Activated CD8-positive, alpha-beta T cell treated with anti-CD3 and anti-CD28 coated beads for 36 hours (primary cell): ENCODE measurements around the gene POU3F3. TPM values are rescaled to one million over a fixed set of nuclear protein-coding genes. Genes with fewer than 3 reads are reported as not detected.
A peak's percentile ranks its signal among the peaks of the same experiment; 100 is the strongest.

ENCODE experiments used
- ATAC-seq: fragments of 200-7000 bp; cut with Tn5 transposase; one replicate; pipeline ENCODE4 v1.10.0; 2021; ENCODE audit warnings: mild to moderate bottlenecking, moderate library complexity
- CTCF ChIA-PET: fragments of 350-600 bp; sonication (Branson Sonifier 250); formaldehyde crosslinking; loops from one replicate; lab custom pipeline; 2021; ENCODE audit warnings: antibody characterized with exemption; lab: Charles Lee
- POLR2A ChIA-PET: fragments of 350-600 bp; sonication (Branson Sonifier 250); formaldehyde crosslinking; loops from one replicate; lab custom pipeline; 2021; ENCODE audit warnings: antibody characterized with exemption; lab: Charles Lee
- DNase-seq: peaks from one replicate; pipeline ENCODE4 v3.0.0-alpha.2; 2020
- H3K27ac Mint-ChIP-seq: one replicate; pipeline ENCODE4 v1.8.0; 2021; ENCODE audit warnings: mild to moderate bottlenecking, mixed read lengths
- H3K27me3 Mint-ChIP-seq: one replicate; pipeline ENCODE4 v1.8.0; 2021; ENCODE audit warnings: mixed read lengths
- H3K36me3 Mint-ChIP-seq: one replicate; pipeline ENCODE4 v1.8.0; 2021; ENCODE audit warnings: low read depth, mixed read lengths
- H3K4me1 Mint-ChIP-seq: one replicate; pipeline ENCODE4 v1.8.0; 2021; ENCODE audit warnings: low read depth, mixed read lengths
- H3K4me3 Mint-ChIP-seq: one replicate; pipeline ENCODE4 v1.8.0; 2021; ENCODE audit warnings: mild to moderate bottlenecking, moderate library complexity, mixed read lengths
- H3K9me3 Mint-ChIP-seq: one replicate; pipeline ENCODE4 v1.8.0; 2021; ENCODE audit warnings: mixed read lengths
- intact Hi-C: fragments of 100-400 bp; cut with micrococcal nuclease; formaldehyde crosslinking; loops from one replicate; pipeline ENCODE4 v1.10.0; 2022
- total RNA-seq, 2 experiments: library from RNA; stranded (reverse); gene quantifications; one replicate each; pipeline ENCODE4 v1.2.3, GENCODE V29; 2021
- TF ChIP-seq, protein P1 (sequence below): fragments of 200-600 bp; IDR thresholded peaks from one replicate; pipeline ENCODE4 v1.8.0; 2022; ENCODE audit warnings: antibody characterized with exemption, mild to moderate bottlenecking

Gene POU3F3
- total RNA-seq, 2 experiments from 2014 or later: not detected

DNA sequence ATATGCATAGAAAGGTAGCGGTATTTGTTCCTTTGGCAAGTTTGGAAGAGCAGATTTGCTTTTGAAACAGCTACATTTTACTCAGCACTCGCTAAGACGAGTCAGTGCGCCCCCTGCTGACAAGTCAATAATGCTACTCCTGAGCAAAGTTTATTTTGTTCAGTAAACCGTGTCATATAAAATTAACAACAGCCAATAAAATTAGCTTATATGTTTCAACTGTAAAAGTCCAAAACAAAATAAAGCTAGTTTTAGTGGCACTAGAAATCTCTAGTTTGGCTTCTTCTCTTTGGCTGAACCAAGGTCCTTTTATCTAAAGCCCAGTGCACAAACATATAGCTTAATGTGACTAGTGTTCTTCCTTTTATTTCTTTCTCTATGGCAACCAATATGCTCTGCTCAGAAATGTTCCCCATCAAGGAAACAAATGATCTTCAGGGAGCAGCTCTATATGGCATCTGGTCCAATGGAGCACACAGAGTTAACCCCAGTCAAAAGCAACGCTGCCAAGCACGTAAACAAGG lies 4.2 kb upstream of the POU3F3 start:
- ChIA-PET POLR2A (interaction anchor here (1.3 kb wide), 1 partner anchor 18 kb away, joined by 3 read pairs; no protein-coding TSS in a partner anchor), CTCF (interaction anchor here (0.7 to 2.6 kb wide), 23 partner anchors 9 to 1688 kb away, joined by 3 to 30 read pairs (median 4); no protein-coding TSS in a partner anchor)
- TF ChIP-seq, protein P1, sequence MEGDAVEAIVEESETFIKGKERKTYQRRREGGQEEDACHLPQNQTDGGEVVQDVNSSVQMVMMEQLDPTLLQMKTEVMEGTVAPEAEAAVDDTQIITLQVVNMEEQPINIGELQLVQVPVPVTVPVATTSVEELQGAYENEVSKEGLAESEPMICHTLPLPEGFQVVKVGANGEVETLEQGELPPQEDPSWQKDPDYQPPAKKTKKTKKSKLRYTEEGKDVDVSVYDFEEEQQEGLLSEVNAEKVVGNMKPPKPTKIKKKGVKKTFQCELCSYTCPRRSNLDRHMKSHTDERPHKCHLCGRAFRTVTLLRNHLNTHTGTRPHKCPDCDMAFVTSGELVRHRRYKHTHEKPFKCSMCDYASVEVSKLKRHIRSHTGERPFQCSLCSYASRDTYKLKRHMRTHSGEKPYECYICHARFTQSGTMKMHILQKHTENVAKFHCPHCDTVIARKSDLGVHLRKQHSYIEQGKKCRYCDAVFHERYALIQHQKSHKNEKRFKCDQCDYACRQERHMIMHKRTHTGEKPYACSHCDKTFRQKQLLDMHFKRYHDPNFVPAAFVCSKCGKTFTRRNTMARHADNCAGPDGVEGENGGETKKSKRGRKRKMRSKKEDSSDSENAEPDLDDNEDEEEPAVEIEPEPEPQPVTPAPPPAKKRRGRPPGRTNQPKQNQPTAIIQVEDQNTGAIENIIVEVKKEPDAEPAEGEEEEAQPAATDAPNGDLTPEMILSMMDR: peak; percentile 80
- no peaks in the 10 kb centered on the region for H3K9me3 Mint-ChIP-seq
- peak; percentile 73 for DNase-seq
- no peak overlapping the region for H3K27ac Mint-ChIP-seq
- intact Hi-C loops: no loop called here
- peaks cover 90% of the 10 kb centered on the region for H3K27me3 Mint-ChIP-seq
- peak; percentile 32 for ATAC-seq
- peaks cover 29% of the 10 kb centered on the region for H3K4me1 Mint-ChIP-seq
- H3K36me3 Mint-ChIP-seq: peaks cover 2% of the 10 kb centered on the region
- no peak overlapping the region for H3K4me3 Mint-ChIP-seq

DNA sequence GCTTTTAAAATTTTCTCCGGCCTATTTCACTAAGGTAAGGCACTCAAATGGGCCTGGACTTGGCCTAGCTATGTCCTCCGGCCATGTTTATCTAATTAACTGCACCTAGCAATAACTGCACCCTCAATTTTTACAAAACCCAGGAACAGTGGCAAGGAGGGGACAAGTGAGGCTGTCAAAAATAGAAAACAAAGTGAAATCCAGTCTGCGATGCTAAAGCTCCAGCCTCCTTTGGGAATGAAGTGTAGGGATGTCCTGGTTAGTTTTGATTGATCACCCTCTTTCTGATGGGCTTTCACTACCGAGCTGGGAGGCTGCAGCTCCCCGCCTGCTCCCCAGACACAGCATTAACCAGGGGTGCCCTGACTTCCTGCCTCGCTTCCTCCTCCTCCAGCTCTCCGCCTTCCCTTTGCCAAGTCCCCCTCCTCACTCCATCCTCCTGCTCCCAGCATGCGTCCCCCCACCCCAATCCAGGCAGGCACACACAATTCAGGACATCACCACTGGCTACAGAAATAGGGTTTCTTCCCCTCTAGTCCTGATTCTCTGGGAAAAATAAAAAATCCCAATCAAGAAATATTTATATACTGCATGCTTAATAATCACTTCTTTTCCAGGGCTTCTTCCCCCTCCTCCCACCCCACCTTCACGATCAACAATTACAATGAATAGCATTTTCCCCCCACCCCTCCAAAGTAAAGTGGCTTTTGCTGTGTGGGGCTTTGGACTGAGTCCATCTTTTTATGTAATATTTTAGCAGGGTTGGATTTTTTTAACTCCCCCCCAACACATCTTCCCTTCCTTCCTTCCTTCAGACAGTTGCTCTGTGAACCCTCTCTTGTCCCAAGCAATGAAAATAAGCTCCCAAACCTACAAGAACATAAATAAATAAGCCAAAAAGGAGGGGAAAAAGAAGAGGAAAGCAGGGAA lies 3.3 kb upstream of the POU3F3 start:
- peaks cover 3% of the 10 kb centered on the region for H3K36me3 Mint-ChIP-seq
- no peak overlapping the region for H3K4me3 Mint-ChIP-seq
- intact Hi-C loops: no loop called here
- no peak overlapping the region for H3K27ac Mint-ChIP-seq
- H3K4me1 Mint-ChIP-seq: peaks cover 25% of the 10 kb centered on the region
- no peak for ATAC-seq
- H3K27me3 Mint-ChIP-seq: peaks cover 84% of the 10 kb centered on the region
- CTCF ChIA-PET: interaction anchor here (0.7 to 2.6 kb wide), 14 partner anchors 8 to 313 kb away, joined by 3 to 30 read pairs (median 5); no protein-coding TSS in a partner anchor
- TF ChIP-seq, protein P1: no peak
- DNase-seq: no peak
- POLR2A ChIA-PET: interaction anchor here (1.3 kb wide), 1 partner anchor 17 kb away, joined by 3 read pairs; no protein-coding TSS in a partner anchor
- H3K9me3 Mint-ChIP-seq: no peaks in the 10 kb centered on the region

DNA sequence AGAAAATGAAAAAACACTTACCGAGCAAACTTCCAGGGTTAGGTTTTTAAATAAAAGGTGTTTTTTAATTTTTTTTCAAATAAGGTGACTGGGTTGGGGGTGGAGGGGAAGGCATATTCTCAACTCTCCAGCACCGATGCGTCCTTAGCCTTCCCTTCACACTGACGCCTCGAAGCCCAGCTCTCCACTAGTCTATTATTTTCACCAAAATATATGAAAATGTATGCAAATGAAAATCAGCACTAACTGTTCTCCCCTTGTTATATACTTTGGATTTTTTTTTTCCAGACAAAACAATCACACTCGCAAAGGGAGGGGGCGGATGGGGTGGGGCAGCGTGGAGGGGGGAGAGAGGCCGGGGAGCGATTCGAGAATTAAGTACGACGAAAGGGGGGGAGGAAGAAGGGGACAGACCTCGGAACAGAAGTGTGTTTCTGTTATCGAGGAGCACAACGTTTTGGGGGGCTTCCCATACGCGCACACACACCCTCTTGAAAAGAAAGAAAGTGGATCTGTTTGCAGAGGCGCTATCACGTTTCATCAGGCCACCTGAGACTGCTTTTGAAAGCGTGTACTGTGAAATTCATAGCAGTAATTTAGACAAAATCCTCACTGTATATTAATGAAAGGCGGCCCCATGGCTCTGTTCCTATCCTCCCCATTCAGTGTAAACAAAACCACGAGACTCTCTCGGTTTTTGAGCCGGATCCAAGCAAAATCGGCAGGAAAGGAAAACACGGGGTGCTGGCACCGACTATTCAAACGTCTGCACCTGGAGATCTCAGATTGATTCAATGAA lies 2.4 kb upstream of the POU3F3 start:
- CTCF ChIA-PET: interaction anchor here (1.6 to 2.6 kb wide), 2 partner anchors 15 to 21 kb away, joined by 4 to 30 read pairs; no protein-coding TSS in a partner anchor
- Mint-ChIP-seq H3K9me3 (no peaks in the 10 kb centered on the region), H3K27me3 (peaks cover 78% of the 10 kb centered on the region), H3K36me3 (peaks cover 3% of the 10 kb centered on the region), H3K4me3 (peak overlapping the region; percentile 28), H3K27ac (no peak overlapping the region), H3K4me1 (peaks cover 28% of the 10 kb centered on the region)
- TF ChIP-seq, protein P1: no peak
- no peak for ATAC-seq
- POLR2A ChIA-PET: no interaction called here
- DNase-seq: no peak
- intact Hi-C loops: no loop called here

DNA sequence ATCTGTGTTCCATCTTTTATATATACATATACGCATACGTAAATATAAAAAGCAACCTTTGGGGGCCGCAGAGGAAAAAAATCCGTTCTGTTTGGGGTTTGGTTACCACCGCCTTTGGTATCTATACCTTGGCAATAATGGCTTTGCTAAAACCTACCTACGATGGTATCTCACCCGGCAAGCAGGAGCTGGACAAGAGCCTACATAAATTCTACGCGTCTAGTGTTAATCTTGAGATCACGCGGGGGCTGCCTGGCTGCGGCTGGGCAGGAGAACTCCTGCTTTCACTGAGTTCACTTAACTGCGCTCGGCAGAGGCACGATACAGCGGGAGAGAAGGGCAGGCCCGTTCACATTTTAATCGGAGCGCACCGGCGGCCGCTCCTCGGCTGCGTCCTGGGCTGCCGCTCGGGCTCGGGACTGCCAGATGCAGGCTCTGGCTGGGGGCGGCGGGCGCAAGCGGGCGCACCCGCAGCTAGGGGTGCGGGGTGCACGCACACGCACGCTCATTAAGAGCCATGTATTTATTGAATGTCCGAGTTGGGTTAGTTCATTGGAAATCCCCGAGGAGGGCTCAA lies 1.7 kb upstream of the POU3F3 start:
- Mint-ChIP-seq H3K27me3 (peaks cover 77% of the 10 kb centered on the region), H3K9me3 (no peaks in the 10 kb centered on the region), H3K4me1 (peaks cover 31% of the 10 kb centered on the region), H3K27ac (no peak overlapping the region), H3K36me3 (peaks cover 3% of the 10 kb centered on the region), H3K4me3 (peak overlapping the region; percentile 76)
- POLR2A ChIA-PET: interaction anchor here (0.6 kb wide), 1 partner anchor 485 kb away, joined by 3 read pairs; no protein-coding TSS in a partner anchor
- peak; percentile 30 for DNase-seq
- intact Hi-C loops: no loop called here
- peak; percentile 19 for ATAC-seq
- CTCF ChIA-PET: interaction anchor here (0.8 to 1.6 kb wide), 2 partner anchors 21 to 131 kb away, joined by 3 to 4 read pairs; no protein-coding TSS in a partner anchor
- TF ChIP-seq, protein P1: no peak
